D341Med (cell line): Measurements from ENCODE around the gene GRM7.

Source experiments
- DNase-seq: peaks from one replicate; pipeline ENCODE4 v3.0.0; 2012; ENCODE audit warnings: low spot score

GRM7 gene

DNA sequence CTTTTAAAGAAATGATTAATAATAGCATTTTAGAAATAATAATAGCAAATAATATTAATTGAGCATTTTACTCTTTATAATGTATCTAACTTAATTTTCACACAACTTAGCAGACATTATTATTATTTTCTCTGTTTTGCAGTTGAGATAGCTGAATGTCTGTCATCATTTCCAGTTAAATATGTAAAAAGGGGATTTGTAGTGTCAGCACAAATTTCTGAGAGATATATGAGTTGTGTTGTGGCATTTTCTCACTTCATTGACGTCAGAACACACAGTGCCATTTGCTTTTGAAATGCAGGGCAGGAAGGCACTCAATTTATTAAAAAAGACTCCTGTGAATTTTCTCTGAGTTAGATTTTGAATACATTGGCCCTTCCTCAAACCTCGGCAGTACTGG is 111.0 kb downstream of the GRM7 start:
- no peak for DNase-seq

DNA sequence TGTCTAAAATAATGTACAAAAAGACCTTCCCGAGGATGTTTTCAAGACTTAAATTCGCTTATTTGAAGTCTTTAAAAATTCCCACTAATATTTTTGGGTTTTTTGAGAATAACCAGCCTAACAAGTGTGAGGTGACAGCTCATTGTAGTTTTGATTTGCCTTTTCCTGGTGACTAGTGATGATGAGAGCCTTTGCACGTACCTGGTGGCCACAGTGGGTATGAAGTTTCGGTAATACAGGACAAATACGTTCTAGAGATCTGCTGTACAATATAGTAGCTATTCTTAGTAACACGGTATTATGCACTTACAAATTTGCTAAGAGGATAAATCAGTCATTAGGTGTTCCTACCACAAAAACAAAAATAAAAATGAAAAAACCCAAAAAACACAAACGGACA is 124.9 kb downstream of the GRM7 start:
- no peak for DNase-seq

DNA sequence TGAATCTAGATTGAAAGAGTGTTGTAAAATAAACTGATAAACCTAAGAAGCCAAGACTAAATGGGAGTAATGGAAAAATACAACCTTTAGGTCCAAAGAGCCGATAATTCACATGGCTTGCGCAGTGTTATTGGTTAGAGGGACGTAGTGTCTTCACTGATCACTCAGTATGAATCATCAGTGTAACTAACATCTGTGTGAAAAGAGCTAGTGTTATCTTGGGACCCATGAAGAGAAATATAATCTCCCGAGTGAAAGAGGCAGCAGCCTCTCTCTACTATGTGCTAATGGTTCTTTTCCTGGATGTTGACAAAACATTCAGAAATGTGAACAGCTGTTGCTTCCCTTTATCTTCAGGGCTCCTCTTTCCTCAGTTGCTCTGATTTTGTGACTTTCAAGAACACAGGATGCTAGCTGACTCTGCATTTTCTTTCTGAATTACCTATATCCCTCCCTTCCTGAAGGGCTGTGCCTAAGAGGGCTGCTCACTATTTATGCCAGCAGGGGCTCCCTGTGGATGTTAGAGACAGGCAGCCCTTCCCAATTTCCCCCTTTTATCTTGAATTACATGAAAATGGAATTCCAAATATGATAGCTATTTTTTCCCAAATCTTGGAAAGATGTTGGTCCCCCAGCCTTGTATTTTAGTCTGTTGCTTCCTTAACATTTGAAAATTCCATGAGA is 128.8 kb downstream of the GRM7 start:
- DNase-seq: no peak

DNA sequence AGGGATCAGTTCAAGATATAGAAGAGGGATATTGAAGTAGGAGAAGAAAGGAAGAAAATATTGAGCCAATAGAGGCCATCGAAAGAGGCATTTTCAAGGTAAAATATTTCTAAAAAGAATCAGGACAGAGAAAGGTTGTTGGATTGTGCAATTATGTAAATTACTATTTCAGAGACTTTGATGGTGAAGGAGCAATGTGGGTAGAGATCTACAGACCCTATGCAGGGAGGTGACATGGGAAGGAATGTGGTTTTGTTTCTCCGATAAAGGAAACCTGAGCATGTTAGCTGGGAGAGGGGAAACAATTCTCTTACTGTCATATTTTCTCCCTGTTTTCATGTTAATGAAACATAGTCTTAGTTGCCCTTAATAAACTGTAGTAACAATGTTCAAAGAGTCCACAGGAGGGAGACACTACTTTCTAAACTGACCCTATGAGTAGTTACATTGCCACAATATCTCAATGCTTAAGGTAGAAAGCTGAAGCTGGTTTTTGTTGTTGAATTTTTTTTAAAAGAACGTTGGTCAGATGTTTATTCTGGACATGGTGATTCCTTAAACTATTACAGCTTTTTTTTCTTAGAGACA is 133.3 kb downstream of the GRM7 start:
- DNase-seq: peak; percentile 23

DNA sequence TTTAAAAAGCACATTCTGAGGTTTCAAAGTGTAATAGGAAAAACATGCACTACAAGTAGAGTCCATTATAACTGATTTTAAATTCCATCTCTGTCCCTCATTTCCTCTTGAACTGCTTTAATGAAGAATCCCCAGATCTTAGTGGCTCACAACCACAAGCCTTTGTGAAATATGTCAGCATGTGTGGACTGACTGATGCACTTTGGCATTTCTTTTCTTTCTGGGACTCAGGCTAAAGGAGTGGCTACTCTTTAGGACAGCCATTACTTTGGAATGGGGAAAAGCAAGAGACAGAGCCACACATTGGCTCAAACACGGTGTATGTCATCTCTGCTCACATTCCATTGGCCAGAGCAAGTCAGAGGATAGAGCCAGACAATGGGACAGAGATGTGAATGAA is 139.6 kb downstream of the GRM7 start:
- no peak for DNase-seq

DNA sequence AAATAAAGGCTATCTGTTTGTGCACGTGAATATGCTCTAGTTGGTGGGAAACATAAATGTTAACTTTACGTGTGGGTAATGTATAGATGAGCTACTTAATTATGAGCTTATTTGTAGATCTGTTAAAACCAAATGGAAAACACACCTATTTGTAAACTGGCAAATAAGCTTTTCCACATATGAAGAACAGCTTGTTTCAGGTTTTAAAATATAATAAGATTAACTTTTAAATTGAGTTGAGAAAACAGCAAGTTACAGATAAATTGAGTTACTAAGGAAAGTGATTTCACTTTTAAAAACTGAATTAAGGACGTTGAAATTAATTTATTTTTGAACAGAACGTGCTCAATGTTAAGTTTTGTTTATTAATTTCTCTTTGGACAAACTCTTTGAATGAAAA is 140.5 kb downstream of the GRM7 start:
- no peak for DNase-seq

DNA sequence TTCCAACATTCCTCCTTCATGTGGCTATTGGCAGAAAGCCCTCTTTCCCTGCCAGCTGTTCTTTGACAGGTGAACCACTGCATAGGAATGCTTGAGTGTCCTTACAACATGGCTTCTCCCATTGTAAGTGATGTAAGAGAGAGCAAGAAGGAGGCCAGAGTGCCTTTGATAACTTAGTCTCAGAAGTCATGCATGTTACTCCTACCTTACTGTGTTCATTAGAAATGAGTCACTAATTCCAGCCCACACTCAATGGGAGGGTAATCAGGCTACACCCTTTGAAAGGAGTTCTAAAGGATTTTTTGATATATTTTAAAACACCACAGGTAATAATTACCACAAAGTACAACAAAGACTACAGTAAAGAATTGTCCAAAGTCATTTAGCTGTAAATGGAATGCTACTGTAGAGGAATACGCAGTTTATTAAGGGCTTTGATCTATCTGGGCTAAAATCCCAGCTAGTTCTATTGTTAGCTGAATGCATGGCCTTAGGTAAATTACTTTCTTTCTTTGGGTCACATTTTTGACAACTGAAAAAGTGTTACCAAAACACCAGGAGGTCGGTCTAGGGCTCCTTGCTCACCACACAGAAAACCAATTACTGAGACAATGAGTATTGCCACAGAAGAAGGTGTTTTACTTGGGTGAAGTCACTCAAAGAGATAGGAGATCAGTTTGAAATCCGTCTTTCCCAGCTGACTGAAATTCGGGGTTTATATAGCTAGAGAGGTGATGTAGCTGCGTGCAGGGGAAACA is 154.9 kb downstream of the GRM7 start:
- DNase-seq: no peak

DNA sequence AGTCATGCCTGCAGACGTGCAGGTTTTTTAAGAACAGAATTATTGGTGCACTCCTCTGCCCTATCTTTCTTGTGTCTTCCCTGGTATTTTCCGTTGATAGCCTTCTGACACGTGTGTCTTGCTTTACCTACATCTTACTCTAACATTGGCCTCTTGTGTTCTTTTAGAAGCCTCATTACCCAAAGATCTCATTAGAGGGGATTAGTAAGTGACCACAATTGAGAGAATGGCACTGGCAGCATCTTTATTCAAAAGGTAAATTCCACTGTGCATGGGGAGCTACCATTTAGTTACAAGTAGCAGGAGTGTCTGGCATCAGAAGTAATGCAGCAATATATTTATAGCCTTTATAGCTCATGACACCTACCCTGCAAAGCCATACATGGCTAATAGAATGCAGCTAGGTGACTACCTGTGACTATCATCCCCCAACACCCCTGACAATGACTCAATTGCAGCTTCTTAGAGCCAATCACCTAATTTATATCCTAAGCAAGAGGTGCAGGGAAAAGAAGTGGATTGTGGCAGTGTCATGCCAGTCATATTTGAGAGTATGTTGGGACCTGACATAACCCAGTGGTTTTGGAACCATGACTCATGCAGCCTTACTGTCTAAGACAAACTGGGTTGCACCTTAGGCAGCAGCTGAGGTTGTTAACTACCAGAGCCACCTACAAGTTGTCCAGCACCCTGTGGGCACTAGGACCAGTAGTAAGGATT is 164.8 kb downstream of the GRM7 start:
- no peak for DNase-seq

DNA sequence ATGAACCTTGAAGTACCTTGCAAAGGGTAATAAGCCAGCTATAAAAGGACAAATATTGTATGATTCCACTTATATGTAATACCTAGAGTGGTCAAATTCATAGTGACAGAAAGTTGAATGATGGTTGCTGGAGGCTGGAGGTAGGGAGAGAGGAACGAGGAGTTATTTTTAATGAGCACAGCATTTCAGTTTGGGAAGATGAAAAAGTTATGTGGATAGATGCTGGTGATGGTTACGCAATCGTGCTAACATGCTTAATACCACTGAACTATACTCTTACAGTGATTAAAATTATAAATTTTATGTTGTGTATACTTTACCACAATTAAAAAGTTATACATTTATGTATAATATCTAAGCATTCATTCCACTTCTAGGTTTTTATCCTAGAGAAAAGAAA is 168.6 kb downstream of the GRM7 start:
- no peak for DNase-seq

DNA sequence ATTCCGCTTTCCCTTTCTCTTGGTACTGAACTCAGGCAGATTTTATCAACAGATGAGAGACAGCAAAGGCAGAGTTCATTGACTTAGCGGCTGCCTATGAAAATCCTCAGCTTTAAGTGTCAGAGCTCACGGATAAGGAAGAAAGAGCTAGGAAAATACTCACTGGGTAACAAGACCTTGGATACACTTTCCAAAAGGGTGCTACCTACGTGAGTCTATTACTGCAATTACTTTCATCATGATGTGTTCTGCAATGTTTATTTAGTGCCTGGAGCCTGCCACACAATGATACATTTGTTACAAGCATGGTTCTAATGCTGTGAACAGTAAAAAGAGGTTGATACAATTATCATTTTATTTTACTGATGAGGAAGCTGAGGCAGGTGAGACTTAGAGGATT is 177.5 kb downstream of the GRM7 start:
- DNase-seq: no peak

DNA sequence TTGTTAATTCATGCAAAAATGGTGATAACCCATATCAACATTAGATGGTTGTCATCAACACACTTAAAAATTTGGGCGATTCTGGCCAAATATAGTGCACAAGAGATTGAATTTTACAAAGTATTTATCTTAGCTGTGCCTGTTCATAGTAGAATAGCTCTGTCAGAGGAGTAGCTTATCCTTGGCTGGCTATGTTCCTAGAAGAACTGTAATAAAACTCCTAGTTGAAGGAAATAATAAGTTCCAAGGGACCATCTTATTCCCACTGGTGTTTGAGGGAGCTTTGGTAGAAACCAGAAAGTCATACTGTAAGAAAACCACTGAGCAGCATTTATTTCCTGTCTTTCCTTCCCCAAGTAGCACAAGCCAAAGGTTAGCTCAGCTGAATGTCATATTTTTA is 201.8 kb downstream of the GRM7 start:
- DNase-seq: no peak

DNA sequence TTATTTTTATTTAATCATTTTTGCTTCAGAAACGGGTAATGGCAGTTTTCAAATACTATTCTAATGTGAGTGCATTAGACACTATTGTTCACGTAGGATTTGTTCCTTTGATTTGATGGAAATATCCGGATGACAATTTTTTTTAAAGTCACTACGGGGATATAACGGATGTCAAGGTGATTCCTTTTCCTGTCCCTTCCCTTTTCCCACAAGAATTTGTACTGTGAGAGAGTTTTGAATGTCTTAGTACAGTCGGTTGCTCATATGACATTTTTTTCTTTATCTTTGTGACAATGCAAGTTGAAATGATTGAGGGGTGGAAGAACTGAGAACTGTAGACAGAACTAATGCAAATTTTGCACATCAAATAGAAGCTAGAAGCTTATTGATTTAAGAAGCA is 209.5 kb downstream of the GRM7 start:
- DNase-seq: no peak

DNA sequence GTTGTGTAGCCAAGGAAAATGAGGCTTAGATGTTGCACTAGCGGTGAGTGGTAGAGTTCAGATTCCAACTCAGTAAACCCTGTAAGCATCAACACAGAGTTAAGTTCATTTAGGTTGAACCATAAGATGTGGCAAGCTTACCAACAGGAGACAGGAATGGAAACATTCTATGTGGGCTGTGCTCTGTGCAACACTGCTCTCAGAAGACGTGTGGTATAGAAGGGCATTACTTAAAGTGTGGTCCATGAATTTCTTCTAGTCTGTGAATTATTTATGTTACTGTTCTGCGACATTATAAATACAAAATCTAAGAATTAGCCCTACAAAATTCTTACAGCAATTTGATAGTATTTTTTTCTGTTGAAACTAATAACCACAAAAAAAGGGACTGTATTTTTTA is 213.3 kb downstream of the GRM7 start:
- no peak for DNase-seq

DNA sequence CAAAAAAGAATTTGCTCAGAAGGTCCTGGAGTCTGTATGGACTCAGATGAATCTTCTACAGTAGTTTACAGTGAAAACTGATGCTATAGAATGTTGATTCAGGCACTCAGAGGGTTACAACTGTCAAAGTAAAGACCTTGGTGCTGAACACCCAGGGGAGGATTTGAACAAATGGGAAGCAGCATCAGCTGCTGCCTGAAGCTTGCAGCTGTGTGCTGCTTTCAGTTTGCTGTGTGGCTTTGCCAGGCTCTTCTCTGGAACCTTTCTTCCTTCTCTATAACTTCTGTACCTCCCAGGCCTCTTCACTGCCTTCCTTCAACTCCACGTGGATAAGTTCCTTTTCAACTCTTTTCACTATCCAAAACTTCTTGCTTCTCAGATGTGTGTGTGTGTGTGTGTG is 214.2 kb downstream of the GRM7 start:
- DNase-seq: no peak

DNA sequence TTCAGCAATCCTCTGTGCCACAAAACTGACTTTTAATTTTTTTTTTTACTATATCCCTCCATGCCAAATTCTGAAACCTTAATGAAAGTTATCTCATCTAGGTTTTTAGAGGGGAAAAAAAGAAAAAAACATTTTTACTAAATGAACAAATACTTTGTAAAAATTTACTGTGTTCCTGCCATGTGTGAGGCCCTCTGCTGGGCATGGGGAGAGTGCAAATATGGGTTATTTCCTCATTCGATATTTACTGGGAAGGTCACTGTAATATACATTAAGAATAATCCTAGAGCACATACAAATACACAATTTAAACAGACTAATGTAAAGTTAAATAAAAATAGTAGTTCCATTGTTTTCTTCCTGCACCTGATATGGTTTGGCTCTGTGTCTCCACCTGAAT is 215.0 kb downstream of the GRM7 start:
- DNase-seq: peak; percentile 21

DNA sequence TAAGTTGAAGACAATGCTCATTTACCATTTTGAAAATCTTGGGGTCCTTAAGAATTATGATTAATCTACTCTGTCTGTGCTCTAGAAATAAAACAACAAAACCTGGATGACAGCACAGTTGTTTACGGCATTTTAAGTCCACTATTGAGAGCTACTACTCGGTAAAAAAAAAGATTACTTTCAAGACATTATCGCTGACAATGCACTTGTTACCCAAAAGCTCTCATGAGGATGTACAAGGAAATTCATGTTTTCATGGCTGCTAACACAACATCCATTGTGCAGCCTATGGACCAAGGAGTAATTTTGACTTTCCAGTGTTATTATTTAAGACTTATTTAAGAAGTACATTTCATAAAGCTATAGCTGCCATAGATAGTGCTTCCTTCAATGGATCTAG is 221.3 kb downstream of the GRM7 start:
- no peak for DNase-seq

DNA sequence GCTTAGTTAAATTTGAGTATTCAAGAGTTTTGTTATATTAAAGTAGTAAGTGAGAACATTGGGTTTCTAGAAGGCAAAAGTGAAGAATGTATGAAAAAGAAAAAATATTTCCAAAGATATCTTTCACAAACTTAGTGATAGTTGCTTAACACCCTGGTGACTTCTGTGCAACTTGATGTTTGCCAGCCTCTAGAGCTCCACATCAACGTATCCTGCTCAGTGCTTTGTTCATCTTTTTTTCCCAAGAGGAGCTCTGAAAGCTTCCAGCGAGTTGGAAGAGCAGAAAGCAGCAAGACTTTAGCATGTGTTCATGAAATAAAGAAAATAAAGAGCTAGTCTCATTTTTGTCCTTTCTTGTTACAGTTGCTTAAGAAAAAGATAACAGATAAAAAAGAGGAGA is 225.5 kb downstream of the GRM7 start:
- DNase-seq: no peak

DNA sequence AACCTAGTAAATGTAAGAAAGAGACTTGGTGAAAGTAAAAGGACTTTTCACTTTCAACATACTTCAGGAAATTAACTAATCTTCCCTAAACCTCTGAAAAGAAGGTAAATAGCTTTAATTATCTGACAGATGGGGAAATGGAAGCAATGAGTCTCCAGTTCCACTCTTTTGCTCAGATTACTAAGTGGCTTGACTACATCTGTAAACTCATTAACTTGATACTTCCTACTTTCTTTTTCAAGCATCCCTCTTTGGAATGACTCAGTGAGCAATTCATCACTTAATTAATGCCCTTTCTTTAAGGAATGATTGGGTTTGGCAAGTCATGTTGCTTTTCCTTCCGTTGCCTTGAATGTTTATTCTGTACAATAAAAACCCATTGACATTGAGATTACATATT is 234.2 kb downstream of the GRM7 start:
- no peak for DNase-seq

DNA sequence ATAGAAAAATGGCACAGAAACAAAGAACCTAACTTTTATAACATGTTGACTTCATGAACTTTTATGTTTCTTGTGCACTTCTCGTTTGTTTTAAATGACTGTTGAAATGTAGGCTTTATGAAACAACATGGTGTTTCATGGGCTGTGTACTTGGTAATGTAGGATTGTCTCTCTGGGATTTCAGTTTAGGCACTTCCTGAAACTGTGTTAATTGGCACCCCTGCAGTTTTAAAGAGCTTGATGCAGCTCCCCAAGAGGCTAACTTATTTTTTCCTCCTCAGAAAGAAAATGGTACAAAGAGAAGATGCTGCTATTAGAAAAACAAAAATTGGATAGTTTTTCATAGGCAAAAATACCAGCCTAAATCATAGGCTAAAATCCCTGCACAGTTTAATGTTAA is 239.2 kb downstream of the GRM7 start:
- DNase-seq: no peak

DNA sequence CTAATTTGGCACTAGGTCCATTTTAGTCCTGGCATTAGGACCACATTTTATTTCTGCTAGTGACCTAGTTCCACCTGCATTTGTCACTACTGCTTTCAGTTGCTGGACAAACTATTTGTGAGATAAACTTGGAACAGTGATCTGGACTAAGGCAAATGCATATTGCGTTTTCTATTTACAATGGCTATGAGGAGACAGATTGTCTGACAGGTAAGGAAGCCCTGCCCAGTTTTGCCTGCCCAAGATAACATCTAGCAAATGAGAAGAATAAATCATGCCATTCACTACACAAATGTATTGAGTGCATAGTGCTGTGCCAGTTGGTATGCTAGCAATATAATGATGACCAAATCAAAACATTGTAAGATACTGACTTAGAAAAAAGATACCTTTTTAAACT is 245.7 kb downstream of the GRM7 start:
- DNase-seq: no peak

DNA sequence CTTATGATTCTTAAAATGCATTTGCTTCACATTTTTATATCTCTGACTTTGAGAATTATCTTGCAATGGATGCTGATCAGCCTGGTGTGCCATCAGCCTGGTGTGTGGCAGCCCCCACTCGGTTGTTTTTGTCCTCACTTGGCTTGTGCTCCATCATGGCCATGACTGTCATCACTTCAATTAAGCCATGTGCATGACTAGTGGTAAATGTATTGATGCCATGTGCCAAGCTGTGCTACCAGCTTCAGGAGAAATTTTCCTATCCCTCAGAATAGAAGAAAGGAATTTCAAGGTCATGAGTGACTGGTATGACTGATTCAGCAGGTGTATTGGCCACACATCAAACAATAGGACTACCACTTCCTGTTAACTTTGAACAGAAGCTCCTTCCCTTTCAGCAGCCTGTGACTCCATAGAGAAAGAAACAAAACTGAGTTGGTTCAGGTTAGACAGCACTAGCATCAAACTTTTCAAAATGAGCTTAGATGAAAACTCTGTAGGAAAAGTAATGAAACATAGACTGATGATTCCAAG is 251.7 kb downstream of the GRM7 start:
- no peak for DNase-seq

DNA sequence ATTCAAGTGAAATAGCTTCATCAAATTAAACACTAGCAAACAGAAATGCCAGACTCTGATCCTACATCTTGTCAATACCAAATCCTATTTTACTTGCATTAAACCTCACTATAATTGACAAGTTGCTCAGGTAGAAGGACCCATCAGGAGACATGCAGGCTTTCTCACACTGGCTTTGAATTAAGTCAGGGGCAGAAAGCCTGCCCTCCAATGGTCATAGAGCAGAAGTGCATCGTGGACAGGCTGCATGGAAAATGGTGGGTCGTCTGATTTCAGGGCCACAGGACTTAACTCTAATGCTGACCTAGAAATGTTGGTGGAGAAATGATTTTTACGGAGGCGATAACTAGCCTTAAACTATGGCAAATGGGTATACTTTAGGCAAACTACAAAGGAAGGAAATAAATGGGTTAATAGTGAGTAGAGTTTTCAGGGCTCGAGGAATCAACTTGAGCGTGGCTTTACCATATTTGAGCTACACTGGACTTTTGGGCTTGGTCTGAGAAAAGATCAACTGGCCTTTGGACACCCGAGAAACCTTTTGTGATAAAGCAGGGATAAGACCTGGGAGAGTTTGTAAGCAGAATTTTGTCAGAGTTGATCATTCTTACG is 283.9 kb downstream of the GRM7 start:
- peak; percentile 58 for DNase-seq
